ENCODE results near the gene OR4N2.
"Not testable (repeated sequence)": the region's sequence is repeated elsewhere in the genome, so short reads cannot be mapped to it uniquely, and the experiment has no call there.

- TF ChIP-seq, protein P1, sequence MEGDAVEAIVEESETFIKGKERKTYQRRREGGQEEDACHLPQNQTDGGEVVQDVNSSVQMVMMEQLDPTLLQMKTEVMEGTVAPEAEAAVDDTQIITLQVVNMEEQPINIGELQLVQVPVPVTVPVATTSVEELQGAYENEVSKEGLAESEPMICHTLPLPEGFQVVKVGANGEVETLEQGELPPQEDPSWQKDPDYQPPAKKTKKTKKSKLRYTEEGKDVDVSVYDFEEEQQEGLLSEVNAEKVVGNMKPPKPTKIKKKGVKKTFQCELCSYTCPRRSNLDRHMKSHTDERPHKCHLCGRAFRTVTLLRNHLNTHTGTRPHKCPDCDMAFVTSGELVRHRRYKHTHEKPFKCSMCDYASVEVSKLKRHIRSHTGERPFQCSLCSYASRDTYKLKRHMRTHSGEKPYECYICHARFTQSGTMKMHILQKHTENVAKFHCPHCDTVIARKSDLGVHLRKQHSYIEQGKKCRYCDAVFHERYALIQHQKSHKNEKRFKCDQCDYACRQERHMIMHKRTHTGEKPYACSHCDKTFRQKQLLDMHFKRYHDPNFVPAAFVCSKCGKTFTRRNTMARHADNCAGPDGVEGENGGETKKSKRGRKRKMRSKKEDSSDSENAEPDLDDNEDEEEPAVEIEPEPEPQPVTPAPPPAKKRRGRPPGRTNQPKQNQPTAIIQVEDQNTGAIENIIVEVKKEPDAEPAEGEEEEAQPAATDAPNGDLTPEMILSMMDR (IDR thresholded peaks at IDR 0.05; ENCODE audit: low read length), result not testable (repeated sequence)
- TF ChIP-seq EZH2 (optimal IDR thresholded peaks at IDR 0.05; ENCODE audit: low read depth, low read length), result not testable (repeated sequence)
These were observed 9.8 kb downstream of the OR4N2 start for GRCh38 chr14:19813171-19813920.

All from MM.1S (cell line).